HepG2 (cell line): ENCODE measurements around the gene PGRMC2. TPM values are rescaled to one million over a fixed set of nuclear protein-coding genes. Genes with fewer than 3 reads are reported as not detected.
A peak's percentile ranks its signal among the peaks of the same experiment; 100 is the strongest.

ENCODE experiments used
- HOMEZ ChIP-seq: IDR thresholded peaks from 2 replicates; pipeline ENCODE4 v1.6.1; 2016; ENCODE audit warnings: low read depth
- KIAA2018 ChIP-seq: sonication (generic); formaldehyde crosslinking; IDR thresholded peaks from 2 replicates; pipeline ENCODE4 v1.5.0; 2020; ENCODE audit warnings: mild to moderate bottlenecking, missing genetic modification reagents, borderline replicate concordance
- PAXIP1 ChIP-seq: sonication (generic); formaldehyde crosslinking; conservative IDR thresholded peaks from 2 replicates; pipeline ENCODE4 v1.4.0; 2020; ENCODE audit warnings: mild to moderate bottlenecking, missing genetic modification reagents, moderate library complexity
- SIN3A ChIP-seq: IDR thresholded peaks from 2 replicates; pipeline ENCODE4 v1.6.1; 2011; ENCODE audit warnings: low read depth, mild to moderate bottlenecking, control low read depth, low read length, borderline replicate concordance
- SNAI1 ChIP-seq: sonication (generic); formaldehyde crosslinking; IDR thresholded peaks from 2 replicates; pipeline ENCODE4 v1.5.0; 2020; ENCODE audit warnings: mild to moderate bottlenecking, missing genetic modification reagents, borderline replicate concordance
- UBTF ChIP-seq: sonication (generic); formaldehyde crosslinking; IDR thresholded peaks from 2 replicates; pipeline ENCODE4 v1.4.0; 2020; ENCODE audit warnings: mild to moderate bottlenecking, missing genetic modification reagents
- polyA plus RNA-seq, 8 experiments: library from polyadenylated mRNA; depleted of rRNA in 3 of 8; stranded (reverse) in 7 of 8; unstranded in 1 of 8; fragments of >200 nt; fragmentation: Illumina TruSeq in 4 of 8; extraction: Trizol in 4 of 8; gene quantifications; 2 replicates each; pipeline versions ENCODE4 v1.2.1 to v1.2.3, GENCODE V29; 2011 to 2016; ENCODE audit warnings: low read depth in 4 of 8, missing spikeins in 1 of 8, mixed read lengths in 1 of 8; ENCODE audit not compliant: insufficient read depth in 1 of 8
- total RNA-seq, 5 experiments: library from RNA; depleted of rRNA; stranded (reverse); fragments of >200 nt; fragmentation: Illumina TruSeq; extraction: Trizol; gene quantifications; 2 replicates each; pipeline ENCODE4 v1.2.3, GENCODE V29; 2016; ENCODE audit warnings: low read depth in 1 of 5
- TF ChIP-seq, protein P1 (sequence below): sonication (generic); formaldehyde crosslinking; IDR thresholded peaks from 2 replicates; pipeline ENCODE4 v1.5.0; 2020; ENCODE audit warnings: mild to moderate bottlenecking, missing genetic modification reagents

Gene PGRMC2
- total and polyA plus RNA-seq, 2 of the 13 experiments (the other 11 are each of a cell fraction or from before 2014, with no cell fraction given), result 16.0 to 19.8 TPM

DNA sequence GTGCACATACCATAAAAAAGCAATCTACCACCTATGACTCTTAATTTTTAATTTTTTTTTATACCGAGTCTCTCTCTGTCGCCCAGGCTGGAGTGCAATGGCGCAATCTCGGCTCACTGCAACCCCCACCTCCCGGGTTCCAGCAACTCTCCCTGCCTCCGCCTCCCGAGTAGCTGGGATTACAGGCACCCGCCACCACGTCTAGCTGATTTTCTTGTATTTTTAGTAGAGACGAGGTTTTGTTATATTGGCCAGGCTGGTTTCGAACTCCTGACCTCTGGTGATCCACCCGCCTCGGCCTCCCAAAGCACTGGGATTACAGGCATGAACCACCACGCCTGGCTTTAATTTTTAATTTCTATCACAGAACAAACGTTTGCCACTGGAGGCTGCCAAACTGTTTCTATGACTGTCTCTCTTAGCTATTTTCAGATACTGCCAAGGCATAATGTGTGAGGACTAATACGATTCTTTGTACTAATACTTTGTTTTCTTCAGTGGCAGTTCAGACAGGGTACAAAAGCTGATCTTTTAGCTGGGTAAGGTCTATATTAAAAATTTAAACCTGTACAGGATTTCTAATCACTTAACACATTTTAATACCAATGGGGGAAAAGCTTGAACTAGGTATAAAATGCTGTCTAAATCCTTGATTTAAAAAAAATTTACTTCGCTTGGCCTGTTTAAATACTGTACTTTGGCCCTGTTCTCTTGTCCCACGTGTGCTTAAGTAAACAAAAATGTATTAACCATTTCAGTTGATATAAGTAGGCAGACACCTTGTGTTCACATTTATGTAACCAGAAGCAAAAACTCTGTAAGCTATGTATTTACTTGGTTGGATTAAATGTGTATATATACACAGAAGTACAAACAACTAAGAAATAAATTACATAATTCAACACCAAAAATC, 2.3 kb downstream of the PGRMC2 start (continued):
- no peak for TF ChIP-seq KIAA2018 (CRISPR knock-in tag)
- TF ChIP-seq UBTF (CRISPR knock-in tag), result no peak
- TF ChIP-seq, protein P1, sequence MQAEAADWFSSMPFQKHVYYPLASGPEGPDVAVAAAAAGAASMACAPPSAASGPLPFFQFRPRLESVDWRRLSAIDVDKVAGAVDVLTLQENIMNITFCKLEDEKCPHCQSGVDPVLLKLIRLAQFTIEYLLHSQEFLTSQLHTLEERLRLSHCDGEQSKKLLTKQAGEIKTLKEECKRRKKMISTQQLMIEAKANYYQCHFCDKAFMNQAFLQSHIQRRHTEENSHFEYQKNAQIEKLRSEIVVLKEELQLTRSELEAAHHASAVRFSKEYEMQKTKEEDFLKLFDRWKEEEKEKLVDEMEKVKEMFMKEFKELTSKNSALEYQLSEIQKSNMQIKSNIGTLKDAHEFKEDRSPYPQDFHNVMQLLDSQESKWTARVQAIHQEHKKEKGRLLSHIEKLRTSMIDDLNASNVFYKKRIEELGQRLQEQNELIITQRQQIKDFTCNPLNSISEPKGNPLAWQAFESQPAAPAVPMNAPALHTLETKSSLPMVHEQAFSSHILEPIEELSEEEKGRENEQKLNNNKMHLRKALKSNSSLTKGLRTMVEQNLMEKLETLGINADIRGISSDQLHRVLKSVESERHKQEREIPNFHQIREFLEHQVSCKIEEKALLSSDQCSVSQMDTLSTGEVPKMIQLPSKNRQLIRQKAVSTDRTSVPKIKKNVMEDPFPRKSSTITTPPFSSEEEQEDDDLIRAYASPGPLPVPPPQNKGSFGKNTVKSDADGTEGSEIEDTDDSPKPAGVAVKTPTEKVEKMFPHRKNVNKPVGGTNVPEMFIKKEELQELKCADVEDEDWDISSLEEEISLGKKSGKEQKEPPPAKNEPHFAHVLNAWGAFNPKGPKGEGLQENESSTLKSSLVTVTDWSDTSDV (CRISPR knock-in tag), result no peak
- TF ChIP-seq SNAI1 (CRISPR knock-in tag), result no peak
- peak; percentile 66 for TF ChIP-seq PAXIP1 (CRISPR knock-in tag)
- TF ChIP-seq HOMEZ, result peak; percentile 23; the same call in 1 of the 2 replicates
- 0 out of 2 replicates have a peak, but pooled peaks have one; percentile 51 for TF ChIP-seq SIN3A
